GM10248 (cell line): Measurements from ENCODE around the gene MARCHF3.
"Not testable (repeated sequence)": the region's sequence is repeated elsewhere in the genome, so short reads cannot be mapped to it uniquely, and the experiment has no call there.

Experiments
- CTCF ChIA-PET: fragments of 300-600 bp; sonication (Branson Sonifier 250); formaldehyde crosslinking; extraction: SDS; loops from one replicate; lab custom pipeline; 2021; ENCODE audit warnings: antibody characterized with exemption; lab: Yijun Ruan, JAX
- POLR2A ChIA-PET: fragments of 350-650 bp; sonication (Branson Sonifier 250); formaldehyde crosslinking; extraction: SDS; loops from one replicate; lab custom pipeline; 2020; ENCODE audit warnings: antibody characterized with exemption; lab: Yijun Ruan, JAX
- DNase-seq: peaks from one replicate; pipeline ENCODE4 v3.0.0; 2012; ENCODE audit errors: extremely low spot score
- TF ChIP-seq, protein P1 (sequence below): IDR thresholded peaks from 2 replicates; pipeline ENCODE4 v1.5.1; 2012; ENCODE audit warnings: mild to moderate bottlenecking, low read depth; ENCODE audit errors: extremely low read depth, missing control alignments, control extremely low read depth

Gene MARCHF3

DNA sequence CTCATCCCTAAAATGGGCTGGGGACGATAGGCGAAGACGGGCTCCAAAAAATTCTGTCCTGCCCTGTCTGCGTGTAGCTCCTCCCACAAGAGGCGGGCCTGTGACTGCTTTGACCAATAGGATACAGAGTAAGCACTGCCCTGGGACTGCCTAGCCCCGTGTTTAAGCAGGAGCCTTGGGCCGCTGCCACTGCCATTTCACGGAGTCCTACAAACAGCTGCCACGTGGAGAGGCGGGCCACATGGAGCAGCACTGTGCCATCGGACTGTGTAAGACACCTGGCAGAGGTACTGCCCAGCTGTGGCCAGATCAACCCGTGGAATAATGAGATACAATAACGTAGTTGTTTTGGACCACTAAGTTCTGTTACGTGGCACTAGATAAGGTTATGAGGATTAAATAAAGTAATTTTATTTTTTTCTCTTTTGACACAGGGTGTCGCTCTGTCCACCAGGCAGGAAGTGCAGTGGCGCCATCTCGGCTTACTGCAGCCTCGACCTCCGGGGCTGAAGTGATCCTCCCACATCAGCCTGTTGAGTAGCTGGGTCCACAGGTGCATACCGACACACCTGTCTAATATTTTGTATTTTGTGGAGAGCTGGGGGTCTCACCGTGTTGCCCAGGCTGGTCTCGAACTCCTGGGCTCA is 166.2 kb downstream of the MARCHF3 start:
- DNase-seq: no peak
- CTCF ChIA-PET: interaction anchor here (0.8 kb wide), 1 partner anchor 16 kb away, joined by 3 read pairs; no protein-coding TSS in a partner anchor
- TF ChIP-seq, protein P1, sequence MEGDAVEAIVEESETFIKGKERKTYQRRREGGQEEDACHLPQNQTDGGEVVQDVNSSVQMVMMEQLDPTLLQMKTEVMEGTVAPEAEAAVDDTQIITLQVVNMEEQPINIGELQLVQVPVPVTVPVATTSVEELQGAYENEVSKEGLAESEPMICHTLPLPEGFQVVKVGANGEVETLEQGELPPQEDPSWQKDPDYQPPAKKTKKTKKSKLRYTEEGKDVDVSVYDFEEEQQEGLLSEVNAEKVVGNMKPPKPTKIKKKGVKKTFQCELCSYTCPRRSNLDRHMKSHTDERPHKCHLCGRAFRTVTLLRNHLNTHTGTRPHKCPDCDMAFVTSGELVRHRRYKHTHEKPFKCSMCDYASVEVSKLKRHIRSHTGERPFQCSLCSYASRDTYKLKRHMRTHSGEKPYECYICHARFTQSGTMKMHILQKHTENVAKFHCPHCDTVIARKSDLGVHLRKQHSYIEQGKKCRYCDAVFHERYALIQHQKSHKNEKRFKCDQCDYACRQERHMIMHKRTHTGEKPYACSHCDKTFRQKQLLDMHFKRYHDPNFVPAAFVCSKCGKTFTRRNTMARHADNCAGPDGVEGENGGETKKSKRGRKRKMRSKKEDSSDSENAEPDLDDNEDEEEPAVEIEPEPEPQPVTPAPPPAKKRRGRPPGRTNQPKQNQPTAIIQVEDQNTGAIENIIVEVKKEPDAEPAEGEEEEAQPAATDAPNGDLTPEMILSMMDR: no peak
- POLR2A ChIA-PET: no interaction called here

DNA sequence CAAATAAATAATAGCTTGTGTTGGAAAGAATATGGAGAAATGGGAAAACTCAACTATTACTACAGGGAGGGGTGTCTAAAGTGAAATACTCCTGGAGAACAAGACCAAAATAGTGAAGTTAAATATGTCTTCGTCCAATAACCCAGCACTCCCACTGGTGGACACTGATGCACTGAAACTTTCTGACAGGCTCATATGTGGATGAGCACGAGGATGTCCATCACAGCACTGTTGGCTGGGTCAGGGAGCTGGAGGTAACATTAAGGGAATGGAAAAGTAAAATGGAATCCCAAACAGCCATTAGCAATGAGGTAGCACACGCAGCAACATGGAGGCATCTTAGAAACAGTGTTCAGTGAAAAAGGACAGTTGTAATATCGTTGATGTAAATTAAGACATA is 167.0 kb downstream of the MARCHF3 start:
- no peak for DNase-seq
- TF ChIP-seq, protein P1: no peak
- CTCF ChIA-PET: no interaction called here
- POLR2A ChIA-PET: no interaction called here

DNA sequence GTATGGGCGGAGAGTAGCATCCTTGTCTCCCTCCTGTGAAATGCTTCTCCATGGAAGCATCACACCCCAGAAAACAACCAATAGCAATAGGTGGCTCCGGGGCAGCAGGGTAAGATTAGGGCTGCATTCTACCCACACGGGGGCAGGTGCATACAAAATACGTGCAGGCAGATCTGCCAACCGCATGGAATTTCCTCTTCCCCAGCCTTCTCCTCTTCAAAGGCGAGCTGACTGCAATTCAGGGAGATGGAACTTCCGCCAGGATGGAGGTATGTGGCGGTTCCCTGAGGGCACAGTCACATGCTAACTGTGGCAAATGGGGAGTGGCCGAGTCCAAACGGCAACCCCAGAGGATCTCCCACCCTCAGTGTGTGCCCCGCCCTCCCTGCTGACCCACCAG is 171.9 kb downstream of the MARCHF3 start:
- TF ChIP-seq, protein P1: no peak
- DNase-seq: no peak
- POLR2A ChIA-PET: no interaction called here
- CTCF ChIA-PET: no interaction called here

DNA sequence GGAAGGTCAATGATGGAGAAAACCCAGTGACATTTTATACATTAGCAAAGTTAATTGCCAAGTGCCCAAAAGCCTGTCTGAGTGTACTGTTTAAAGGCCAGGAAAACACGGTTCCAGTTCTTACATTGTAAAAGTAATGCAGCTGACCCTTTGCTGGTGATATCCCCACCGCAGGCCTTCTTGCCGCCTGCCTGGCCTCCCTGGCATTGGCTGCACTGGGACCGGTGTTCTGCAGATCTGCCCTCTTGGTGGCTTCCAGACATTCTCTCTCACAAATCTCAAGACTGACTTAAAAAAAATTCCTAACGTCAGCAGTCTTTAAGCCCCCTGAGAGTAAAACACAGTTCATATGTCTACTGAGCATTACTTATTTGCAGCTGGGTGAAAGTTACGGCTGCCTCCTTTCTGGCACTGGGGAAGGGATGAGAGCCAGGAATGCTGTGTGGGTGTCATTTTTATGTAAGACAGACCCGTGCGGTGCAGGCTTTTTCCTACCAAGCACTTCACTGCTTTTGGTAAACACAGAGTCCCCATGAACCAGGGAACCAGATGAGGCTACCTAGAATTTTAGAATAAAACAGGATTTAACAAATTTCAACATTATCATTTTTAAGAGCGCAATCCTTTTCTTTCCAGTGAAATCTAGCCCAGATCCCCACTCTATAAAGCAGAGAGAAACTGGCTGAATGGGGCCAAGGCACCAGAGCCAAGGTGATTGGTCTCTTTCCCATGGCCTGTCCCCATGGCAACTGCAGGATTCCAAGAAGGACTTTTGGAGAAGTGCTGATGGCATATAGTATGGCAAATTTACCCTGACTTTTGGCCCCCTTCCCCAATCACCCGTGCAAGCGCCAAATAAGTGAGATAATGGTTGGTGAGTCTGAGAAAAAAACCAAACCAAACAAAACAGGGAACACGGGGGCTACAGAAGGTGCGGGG is 172.6 kb downstream of the MARCHF3 start:
- TF ChIP-seq, protein P1: no peak
- ChIA-PET CTCF (no interaction called here), POLR2A (no interaction called here)
- no peak for DNase-seq

DNA sequence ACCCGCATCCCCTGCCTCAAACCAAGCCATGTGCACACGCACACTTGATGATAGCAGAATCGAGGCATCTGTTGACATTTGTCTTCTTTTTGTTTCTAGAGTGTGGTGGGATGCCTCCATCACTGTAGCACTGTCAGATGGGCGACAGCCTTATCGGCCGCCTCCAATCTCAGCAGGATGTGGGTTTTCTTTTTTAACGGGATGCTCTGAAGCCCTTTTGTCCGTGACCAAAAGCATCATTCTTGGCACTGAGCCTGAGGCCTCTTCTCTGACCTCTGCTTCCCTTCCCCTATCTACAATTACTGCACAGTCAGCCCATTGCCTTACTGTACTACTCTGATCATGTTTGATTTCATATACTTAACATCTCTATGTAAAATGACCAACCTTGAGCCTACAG is 175.1 kb downstream of the MARCHF3 start:
- POLR2A ChIA-PET: no interaction called here
- TF ChIP-seq, protein P1: no peak
- CTCF ChIA-PET: no interaction called here
- no peak for DNase-seq

DNA sequence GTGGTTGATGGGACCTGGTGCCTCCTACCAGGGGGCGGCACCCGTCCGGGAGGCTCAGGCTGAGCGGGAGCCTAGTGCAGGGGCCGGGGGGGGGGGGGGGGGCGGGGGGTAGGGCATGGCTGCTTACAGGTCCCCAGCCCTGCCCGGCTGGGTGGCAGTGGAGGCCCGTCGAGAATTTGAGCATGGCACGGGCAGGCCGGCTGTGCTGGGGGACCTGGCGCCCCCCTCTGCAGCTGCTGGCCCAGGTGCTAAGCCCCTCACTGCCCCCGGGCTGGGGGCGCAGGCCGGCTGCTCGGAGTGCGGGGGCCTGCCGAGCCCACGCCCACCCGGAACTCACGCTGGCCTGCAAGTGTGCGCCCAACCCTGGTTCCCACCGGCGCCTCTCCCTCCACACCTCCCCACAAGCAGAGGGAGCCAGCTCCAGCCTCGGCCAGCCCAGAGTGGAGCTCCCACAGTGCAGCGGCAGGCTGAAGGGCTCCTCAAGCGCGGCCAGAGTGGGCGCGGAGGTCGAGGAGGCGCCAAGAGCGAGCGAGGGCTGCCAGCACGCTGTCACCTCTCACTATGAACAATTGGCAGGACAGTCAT is 175.7 kb downstream of the MARCHF3 start:
- POLR2A ChIA-PET: no interaction called here
- no peak for DNase-seq
- TF ChIP-seq, protein P1: no peak
- CTCF ChIA-PET: interaction anchor here (1.1 kb wide), 1 partner anchor 121 kb away, joined by 3 read pairs; no protein-coding TSS in a partner anchor

DNA sequence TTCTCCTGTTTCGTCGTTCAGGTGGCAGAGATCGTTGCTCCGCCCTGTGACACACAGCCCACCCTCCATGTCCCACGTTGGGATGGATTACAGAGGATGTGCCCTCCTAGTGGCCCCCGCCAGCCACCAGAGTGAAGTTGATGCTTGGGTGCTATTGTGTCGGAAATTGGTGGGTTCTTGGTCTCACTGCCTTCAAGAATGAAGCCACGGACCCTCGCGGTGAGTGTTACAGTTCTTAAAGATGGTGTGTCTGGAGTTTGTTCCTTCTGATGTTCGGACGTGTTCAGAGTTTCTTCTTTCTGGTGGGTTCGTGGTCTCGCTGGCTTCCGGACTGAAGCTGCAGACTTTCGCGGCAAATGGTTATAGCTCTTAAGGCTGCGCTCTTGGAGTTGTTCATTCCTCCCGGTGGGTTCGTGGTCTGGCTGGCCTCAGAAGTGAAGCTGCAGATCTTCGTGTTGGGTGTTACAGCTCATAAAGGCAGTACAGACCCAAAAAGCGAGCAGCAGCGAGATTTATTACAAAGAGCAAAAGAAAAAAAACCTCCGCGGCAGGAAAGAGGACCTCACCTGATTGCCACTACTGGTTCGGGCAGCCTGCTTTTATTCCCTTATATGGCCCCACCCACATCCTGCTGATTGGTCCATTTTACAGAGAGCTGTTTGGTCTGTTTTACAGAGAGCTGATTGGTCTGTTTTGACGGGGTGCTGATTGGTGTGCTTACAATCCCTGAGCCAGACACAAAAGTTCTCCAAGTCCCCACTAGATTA is 176.6 kb downstream of the MARCHF3 start:
- POLR2A ChIA-PET, DNase-seq: not testable (repeated sequence)
- CTCF ChIA-PET: interaction anchor here (1.0 to 1.4 kb wide), 3 partner anchors 31 to 122 kb away, joined by 3 read pairs; no protein-coding TSS in a partner anchor
